ENCODE results near the gene PIK3CB.
"Not testable (repeated sequence)": the region's sequence is repeated elsewhere in the genome, so short reads cannot be mapped to it uniquely, and the experiment has no call there.

PIK3CB gene

GRCh38 chr3:138806376-138807080, 28.2 kb downstream of the PIK3CB start:
- H4K20me1 ChIP-seq (ENCODE audit: insufficient read depth): no peaks in the 10 kb centered on the region
- no peaks in the 10 kb centered on the region for H3K27me3 ChIP-seq (ENCODE audit: insufficient read depth, low read depth)
- no peaks in the 10 kb centered on the region for H3K36me3 ChIP-seq (ENCODE audit: insufficient read depth)
- H3K27ac ChIP-seq: no peak overlapping the region
- TF ChIP-seq CTCF (conservative IDR thresholded peaks at IDR 0.05; ENCODE audit: low read depth, low read length): no peak
- no peak overlapping the region for H3K4me2 ChIP-seq
- H3K4me3 ChIP-seq (IDR thresholded peaks at IDR 0.05; ENCODE audit: insufficient read depth, low read depth, low read length): no peak overlapping the region
- H2AFZ ChIP-seq (ENCODE audit: low read depth): no peak overlapping the region
- peaks cover 9% of the 10 kb centered on the region; the same call in 1 of the 2 replicates for H3K79me2 ChIP-seq (ENCODE audit: insufficient read depth, low read depth)
- no peak overlapping the region for H3K9ac ChIP-seq
- H3K4me1 ChIP-seq (ENCODE audit: low read depth, poor library complexity, severe bottlenecking): no peaks in the 10 kb centered on the region

- Histone ChIP-seq H4K20me1 (ENCODE audit: insufficient read depth) (no peaks in the 10 kb centered on the region), H3K4me1 (ENCODE audit: low read depth, poor library complexity, severe bottlenecking) (no peaks in the 10 kb centered on the region), H3K4me3 (IDR thresholded peaks at IDR 0.05; ENCODE audit: insufficient read depth, low read depth, low read length) (no peak overlapping the region), H2AFZ (ENCODE audit: low read depth) (no peak overlapping the region), H3K36me3 (ENCODE audit: insufficient read depth) (no peaks in the 10 kb centered on the region), H3K9ac (no peak overlapping the region), H3K4me2 (no peak overlapping the region), H3K27ac (no peak overlapping the region), H3K27me3 (ENCODE audit: insufficient read depth, low read depth) (no peaks in the 10 kb centered on the region), H3K79me2 (ENCODE audit: insufficient read depth, low read depth) (peaks cover 9% of the 10 kb centered on the region; the same call in 1 of the 2 replicates)
- no peak for TF ChIP-seq CTCF (conservative IDR thresholded peaks at IDR 0.05; ENCODE audit: low read depth, low read length)
These were observed 31.6 kb downstream of the PIK3CB start for GRCh38 chr3:138803006-138803653.

GRCh38 chr3:138802223-138802622, 32.5 kb downstream of the PIK3CB start:
- not testable (repeated sequence) for H2AFZ ChIP-seq (ENCODE audit: low read depth); H4K20me1 ChIP-seq (ENCODE audit: insufficient read depth); H3K4me3 ChIP-seq (IDR thresholded peaks at IDR 0.05; ENCODE audit: insufficient read depth, low read depth, low read length); H3K36me3 ChIP-seq (ENCODE audit: insufficient read depth); H3K27ac ChIP-seq; H3K4me2 ChIP-seq; H3K9ac ChIP-seq; H3K27me3 ChIP-seq (ENCODE audit: insufficient read depth, low read depth); H3K4me1 ChIP-seq (ENCODE audit: low read depth, poor library complexity, severe bottlenecking); H3K79me2 ChIP-seq (ENCODE audit: insufficient read depth, low read depth)

GRCh38 chr3:138801792-138802191, 32.9 kb downstream of the PIK3CB start:
- Histone ChIP-seq H3K4me1 (ENCODE audit: low read depth, poor library complexity, severe bottlenecking) (peaks cover 8% of the 10 kb centered on the region), H3K9ac (no peak overlapping the region), H3K27me3 (ENCODE audit: insufficient read depth, low read depth) (no peaks in the 10 kb centered on the region), H3K4me3 (IDR thresholded peaks at IDR 0.05; ENCODE audit: insufficient read depth, low read depth, low read length) (no peak overlapping the region), H3K36me3 (ENCODE audit: insufficient read depth) (no peaks in the 10 kb centered on the region), H3K4me2 (no peak overlapping the region), H2AFZ (ENCODE audit: low read depth) (no peak overlapping the region), H3K79me2 (ENCODE audit: insufficient read depth, low read depth) (peaks cover 9% of the 10 kb centered on the region; the same call in 1 of the 2 replicates), H4K20me1 (ENCODE audit: insufficient read depth) (no peaks in the 10 kb centered on the region), H3K27ac (no peak overlapping the region)
- TF ChIP-seq CTCF (conservative IDR thresholded peaks at IDR 0.05; ENCODE audit: low read depth, low read length): no peak

GRCh38 chr3:138800248-138800647, 34.5 kb downstream of the PIK3CB start:
- TF ChIP-seq CTCF (conservative IDR thresholded peaks at IDR 0.05; ENCODE audit: low read depth, low read length): no peak
- Histone ChIP-seq H3K27me3 (ENCODE audit: insufficient read depth, low read depth) (no peaks in the 10 kb centered on the region), H3K9ac (no peak overlapping the region), H3K27ac (no peak overlapping the region), H3K4me1 (ENCODE audit: low read depth, poor library complexity, severe bottlenecking) (peaks cover 8% of the 10 kb centered on the region), H3K36me3 (ENCODE audit: insufficient read depth) (no peaks in the 10 kb centered on the region), H3K79me2 (ENCODE audit: insufficient read depth, low read depth) (peaks cover 9% of the 10 kb centered on the region; the same call in 1 of the 2 replicates), H3K4me3 (IDR thresholded peaks at IDR 0.05; ENCODE audit: insufficient read depth, low read depth, low read length) (no peak overlapping the region), H3K4me2 (no peak overlapping the region), H2AFZ (ENCODE audit: low read depth) (no peak overlapping the region), H4K20me1 (ENCODE audit: insufficient read depth) (no peaks in the 10 kb centered on the region)

Data from KMS-11 (cell line).